ENCODE results near the gene BBS10. TPM values are rescaled to one million over a fixed set of nuclear protein-coding genes. Genes with fewer than 3 reads are reported as not detected.

The BBS10 gene
- total and polyA plus RNA-seq, 12 donors: 3.7 to 11.0 (median 8.3) TPM

DNA sequence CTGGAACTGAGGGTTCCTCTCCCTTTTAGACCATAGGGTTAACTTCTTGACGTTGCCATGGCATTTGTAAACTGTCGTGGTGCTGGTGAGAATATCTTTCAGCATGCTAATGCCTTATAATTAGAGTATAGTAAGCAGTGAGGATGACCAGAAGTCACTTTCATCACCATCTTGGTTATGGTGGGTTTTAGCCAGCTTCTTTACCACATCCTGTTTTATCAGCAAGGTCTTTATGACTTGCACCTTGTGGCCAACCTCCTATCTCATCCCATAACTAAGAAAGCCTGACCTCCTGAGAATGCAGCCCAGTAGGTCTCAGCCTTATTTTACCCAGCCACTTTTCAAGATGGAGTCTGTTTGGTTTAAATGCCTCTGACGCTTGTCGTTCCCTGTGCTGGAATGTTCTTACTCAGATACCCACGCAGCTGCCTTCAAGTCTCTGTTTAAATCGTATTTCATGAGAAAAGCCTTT is 44.2 kb downstream of the BBS10 start:
- Histone ChIP-seq H3K27me3 (no peaks in the 10 kb centered on the region), H3K9me3 (no peaks in the 10 kb centered on the region), H3K4me1 (no peaks in the 10 kb centered on the region), H3K27ac (no peak overlapping the region), H3K36me3 (no peaks in the 10 kb centered on the region), H3K4me3 (no peak overlapping the region)
- DNase-seq (no peak), ATAC-seq (no peak)
- 86 to 88% methylated on average over 6 of the region's 6 CpGs for WGBS, 2 donors
- intact Hi-C loops (cut with DNase I): no loop called here
- no peak for TF ChIP-seq CTCF (IDR thresholded peaks at IDR 0.05)

DNA sequence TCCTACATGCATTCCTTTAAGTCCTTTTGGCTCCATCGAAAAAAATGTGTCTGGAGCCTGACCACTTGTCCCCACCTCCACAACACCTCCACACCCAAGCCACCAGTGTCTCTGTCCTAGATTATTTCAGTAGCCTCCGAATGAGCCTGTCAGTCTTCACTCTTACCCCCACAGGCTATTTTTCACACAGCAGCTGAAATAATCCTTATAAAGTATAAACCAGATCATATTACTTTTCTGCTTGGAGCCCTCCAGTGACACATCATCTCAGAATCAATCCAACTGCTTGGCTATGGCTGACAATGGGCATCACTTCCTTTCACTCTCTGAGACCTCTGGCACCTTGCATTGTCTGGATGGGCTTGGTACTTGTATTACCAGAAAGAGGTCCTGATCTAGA is 44.9 kb downstream of the BBS10 start:
- Histone ChIP-seq H3K36me3 (no peaks in the 10 kb centered on the region), H3K27ac (no peak overlapping the region), H3K27me3 (no peaks in the 10 kb centered on the region), H3K4me1 (no peaks in the 10 kb centered on the region), H3K9me3 (no peaks in the 10 kb centered on the region), H3K4me3 (no peak overlapping the region)
- 75 to 80% methylated on average over 2 of the region's 2 CpGs for WGBS, 2 donors
- no peak for ATAC-seq
- TF ChIP-seq CTCF (IDR thresholded peaks at IDR 0.05): no peak
- intact Hi-C loops (cut with DNase I): no loop called here
- DNase-seq: no peak

- intact Hi-C loops (cut with DNase I): no loop called here
- ATAC-seq (no peak), DNase-seq (no peak)
- WGBS, 2 donors: 78 to 84% methylated on average over 6 of the region's 6 CpGs
- H3K36me3 ChIP-seq: no peaks in the 10 kb centered on the region
- no peaks in the 10 kb centered on the region for H3K4me1 ChIP-seq
- H3K4me3 ChIP-seq: no peak overlapping the region
- H3K27me3 ChIP-seq: no peaks in the 10 kb centered on the region
- no peak for TF ChIP-seq CTCF (IDR thresholded peaks at IDR 0.05)
- H3K27ac ChIP-seq: no peak overlapping the region
- no peaks in the 10 kb centered on the region for H3K9me3 ChIP-seq
Observed at GRCh38 chr12:76300297-76300665, 47.9 kb downstream of the BBS10 start.

GRCh38 chr12:76299536-76300296 is 48.5 kb downstream of the BBS10 start:
- DNase-seq (no peak), ATAC-seq (no peak)
- Histone ChIP-seq H3K27ac (no peak overlapping the region), H3K27me3 (no peaks in the 10 kb centered on the region), H3K4me1 (no peaks in the 10 kb centered on the region), H3K36me3 (no peaks in the 10 kb centered on the region), H3K4me3 (no peak overlapping the region), H3K9me3 (no peaks in the 10 kb centered on the region)
- no peak for TF ChIP-seq CTCF (IDR thresholded peaks at IDR 0.05)
- intact Hi-C loops (cut with DNase I): loop anchor here in 1 of 10 donors (5.0 kb wide), 1 partner anchor 98 kb away; no protein-coding TSS in a partner anchor
- 52 to 58% methylated on average over 5 of the region's 5 CpGs for WGBS, 2 donors

Other genes with a start within 250 kb of the BBS10 start
- gene OSBPL8, start 211.4 kb upstream of the BBS10 start, total RNA-seq: 10 to 100 TPM; 25.5 to 50.0 (median 37.0) TPM
- 1 to 10 TPM; 5.6 to 7.3 TPM for gene OSBPL8, start 211.4 kb upstream of the BBS10 start, polyA plus RNA-seq

All from heart right ventricle (tissue), 16 donors.